Smooth muscle cell of the brain vasculature (primary cell): Measurements from ENCODE around the gene ZBTB46.

Source experiments
- DNase-seq: peaks from one replicate; pipeline ENCODE4 v3.0.0-alpha.2; 2012; ENCODE audit warnings: low read depth, low spot score

The ZBTB46 gene

GRCh38 chr20:63767886-63768285 lies 63.2 kb downstream of the ZBTB46 start:
- no peak for DNase-seq

- DNase-seq = no peak
Measured at GRCh38 chr20:63767456-63767855, 63.6 kb downstream of the ZBTB46 start.

- DNase-seq = no peak
Measured at GRCh38 chr20:63766695-63767426, 64.2 kb downstream of the ZBTB46 start.

GRCh38 chr20:63765902-63766301 lies 65.2 kb downstream of the ZBTB46 start:
- DNase-seq = no peak

GRCh38 chr20:63765082-63765873 lies 65.8 kb downstream of the ZBTB46 start:
- no peak for DNase-seq

GRCh38 chr20:63759377-63759901 lies 71.6 kb downstream of the ZBTB46 start:
- DNase-seq = no peak

GRCh38 chr20:63758152-63758551 lies 72.9 kb downstream of the ZBTB46 start:
- DNase-seq = no peak

- DNase-seq = no peak
Measured at GRCh38 chr20:63756648-63756991, 74.4 kb downstream of the ZBTB46 start.

GRCh38 chr20:63755933-63756647 lies 75.0 kb downstream of the ZBTB46 start:
- no peak for DNase-seq

GRCh38 chr20:63754008-63754407 lies 77.1 kb downstream of the ZBTB46 start:
- no peak for DNase-seq

- no peak for DNase-seq
Measured at GRCh38 chr20:63753381-63753780, 77.7 kb downstream of the ZBTB46 start.

GRCh38 chr20:63752411-63753101 lies 78.5 kb downstream of the ZBTB46 start:
- no peak for DNase-seq

- no peak for DNase-seq
Measured at GRCh38 chr20:63751471-63752271, 79.4 kb downstream of the ZBTB46 start.

- no peak for DNase-seq
Measured at GRCh38 chr20:63750807-63751470, 80.1 kb downstream of the ZBTB46 start.

GRCh38 chr20:63749597-63750508 lies 81.2 kb downstream of the ZBTB46 start:
- DNase-seq = no peak

- DNase-seq = no peak
Measured at GRCh38 chr20:63748934-63749270, 82.2 kb downstream of the ZBTB46 start.

GRCh38 chr20:63748070-63748933 lies 82.8 kb downstream of the ZBTB46 start:
- no peak for DNase-seq

GRCh38 chr20:63747622-63748069 lies 83.4 kb downstream of the ZBTB46 start:
- DNase-seq = no peak
